Sigmoid colon (tissue), 4 donors: ENCODE data around the gene NDUFB4.

Source experiments
- POLR2A ChIP-seq, 2 donors: fragments of 450-650 bp; IDR thresholded peaks; one replicate each; pipeline ENCODE4 v1.6.1; 2016; ENCODE audit warnings: antibody characterized with exemption in 2 of 2, mild to moderate bottlenecking in 2 of 2, moderate library complexity in 2 of 2
- POLR2AphosphoS5 ChIP-seq, 4 donors: sonication (generic); formaldehyde crosslinking; IDR thresholded peaks; one replicate each; pipeline ENCODE4 v1.6.1; 2017; ENCODE audit warnings: antibody characterized with exemption in 4 of 4
- TF ChIP-seq, protein P1 (sequence below), 4 experiments: fragments of 450-650 bp in 3 of 4; fragments of 200-600 bp in 1 of 4; IDR thresholded peaks; one replicate each; pipeline ENCODE4 v1.5.1; 2016 to 2019; ENCODE audit warnings: antibody characterized with exemption in 4 of 4, mild to moderate bottlenecking in 3 of 4, moderate library complexity in 2 of 4

DNA sequence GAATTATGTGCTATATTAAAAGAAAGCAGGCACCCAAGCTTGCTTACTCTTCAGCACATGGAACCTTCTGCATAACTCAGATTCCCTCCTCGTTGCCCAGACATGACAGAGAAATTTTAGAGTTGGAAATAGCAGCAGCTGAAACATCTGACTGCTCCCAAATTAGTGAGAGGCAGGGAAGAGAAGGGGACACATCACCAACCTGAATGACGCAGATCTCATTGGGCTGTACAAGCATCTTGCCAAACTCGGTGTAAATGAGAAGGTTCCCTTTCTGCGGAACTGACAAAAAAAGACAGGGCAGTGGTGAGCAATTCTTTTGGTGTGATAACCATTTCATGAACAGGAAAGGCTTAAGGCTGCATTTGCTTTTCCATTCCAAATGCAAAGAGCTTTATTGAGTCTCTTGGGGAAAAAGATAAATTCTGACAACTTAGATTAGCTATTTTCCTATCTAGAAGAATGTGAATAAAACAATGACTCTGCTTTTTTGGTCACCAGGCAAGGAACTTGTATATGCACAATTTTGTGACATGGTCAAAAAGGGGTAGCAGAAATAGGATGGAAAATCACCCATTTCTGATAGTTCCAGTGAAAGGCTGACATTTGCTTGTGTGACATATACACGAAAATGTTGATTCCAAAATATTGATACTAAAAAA is 50.8 kb downstream of the NDUFB4 start:
- TF ChIP-seq, protein P1, sequence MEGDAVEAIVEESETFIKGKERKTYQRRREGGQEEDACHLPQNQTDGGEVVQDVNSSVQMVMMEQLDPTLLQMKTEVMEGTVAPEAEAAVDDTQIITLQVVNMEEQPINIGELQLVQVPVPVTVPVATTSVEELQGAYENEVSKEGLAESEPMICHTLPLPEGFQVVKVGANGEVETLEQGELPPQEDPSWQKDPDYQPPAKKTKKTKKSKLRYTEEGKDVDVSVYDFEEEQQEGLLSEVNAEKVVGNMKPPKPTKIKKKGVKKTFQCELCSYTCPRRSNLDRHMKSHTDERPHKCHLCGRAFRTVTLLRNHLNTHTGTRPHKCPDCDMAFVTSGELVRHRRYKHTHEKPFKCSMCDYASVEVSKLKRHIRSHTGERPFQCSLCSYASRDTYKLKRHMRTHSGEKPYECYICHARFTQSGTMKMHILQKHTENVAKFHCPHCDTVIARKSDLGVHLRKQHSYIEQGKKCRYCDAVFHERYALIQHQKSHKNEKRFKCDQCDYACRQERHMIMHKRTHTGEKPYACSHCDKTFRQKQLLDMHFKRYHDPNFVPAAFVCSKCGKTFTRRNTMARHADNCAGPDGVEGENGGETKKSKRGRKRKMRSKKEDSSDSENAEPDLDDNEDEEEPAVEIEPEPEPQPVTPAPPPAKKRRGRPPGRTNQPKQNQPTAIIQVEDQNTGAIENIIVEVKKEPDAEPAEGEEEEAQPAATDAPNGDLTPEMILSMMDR (IDR thresholded peaks at IDR 0.05): no peak
- TF ChIP-seq POLR2A (IDR thresholded peaks at IDR 0.05) (no peak), POLR2AphosphoS5 (IDR thresholded peaks at IDR 0.05) (no peak)
